H1 (cell line): ENCODE results near the gene CCR1. TPM values are rescaled to one million over a fixed set of nuclear protein-coding genes. Genes with fewer than 3 reads are reported as not detected.
A peak's percentile ranks its signal among the peaks of the same experiment; 100 is the strongest.

Experiments
- CTCF ChIA-PET: fragments of 300-600 bp; sonication (Branson Sonifier 250); formaldehyde crosslinking; loops from one replicate; lab custom pipeline; 2021; ENCODE audit not compliant: partially characterized antibody; lab: Charles Lee
- POLR2A ChIA-PET: fragments of 300-600 bp; sonication (Branson Sonifier 250); formaldehyde crosslinking; loops from one replicate; lab custom pipeline; 2021; ENCODE audit warnings: inconsistent platforms; ENCODE audit not compliant: partially characterized antibody; lab: Charles Lee
- DNase-seq, 2 experiments: peaks; one replicate each; pipeline versions ENCODE4 v3.0.0 to v3.0.0-alpha.2; 2010 to 2022; ENCODE audit warnings: low spot score in 2 of 2, low read depth in 1 of 2, mixed read lengths in 1 of 2
- FAIRE-seq: peaks from 2 replicates; lab custom pipeline; 2011; peaks lifted over from hg19 to GRCh38; lab: Jason Lieb, UNC
- H2AFZ ChIP-seq: 2 replicates; pipeline ENCODE4 v1.8.1; 2012; ENCODE audit warnings: low read length, inconsistent platforms
- H2AK5ac ChIP-seq: 2 replicates; pipeline ENCODE4 v1.6.1; 2013; ENCODE audit warnings: low read depth, low read length
- H2BK120ac ChIP-seq: replicated peaks from 2 replicates; pipeline ENCODE3; 2013; ENCODE audit warnings: low read depth, low read length, inconsistent platforms
- H2BK12ac ChIP-seq: 2 replicates; pipeline ENCODE4 v1.6.1; 2013; ENCODE audit warnings: low read depth, low read length
- H2BK15ac ChIP-seq: 2 replicates; pipeline ENCODE4 v1.6.1; 2013; ENCODE audit warnings: low read length
- H2BK20ac ChIP-seq: 2 replicates; pipeline ENCODE4 v1.6.1; 2013; ENCODE audit warnings: low read length
- H2BK5ac ChIP-seq: 2 replicates; pipeline ENCODE4 v1.6.1; 2013; ENCODE audit warnings: low read depth, low read length
- H3K14ac ChIP-seq: 2 replicates; pipeline ENCODE4 v1.6.1; 2013; ENCODE audit warnings: inconsistent platforms; ENCODE audit not compliant: insufficient read length
- H3K18ac ChIP-seq: 2 replicates; pipeline ENCODE4 v1.6.1; 2013; ENCODE audit warnings: low read length; ENCODE audit errors: extremely low read depth
- H3K23ac ChIP-seq: 2 replicates; pipeline ENCODE4 v1.6.1; 2013; ENCODE audit warnings: inconsistent platforms; ENCODE audit not compliant: insufficient read length
- H3K23me2 ChIP-seq: 2 replicates; pipeline ENCODE4 v1.6.1; 2013; ENCODE audit warnings: low read depth, low read length
- H3K27ac ChIP-seq: 2 replicates; pipeline ENCODE4 v1.6.1; 2011; ENCODE audit warnings: low read depth, low read length, inconsistent platforms
- H3K27me3 ChIP-seq, 4 experiments: replicated peaks in 1 of 4; 1 replicate in 1 of 4; 2 replicates in 3 of 4; pipeline versions ENCODE4 v1.6.1 to v1.8.1; 2011 to 2013; ENCODE audit warnings: low read length in 3 of 4, mild to moderate bottlenecking in 3 of 4, inconsistent platforms in 2 of 4, mixed read lengths in 2 of 4, moderate library complexity in 1 of 4; ENCODE audit not compliant: control insufficient read depth in 3 of 4, insufficient read depth in 3 of 4; ENCODE audit errors: extremely low read depth in 1 of 4
- H3K36me3 ChIP-seq, 4 experiments: 2 replicates each; pipeline versions ENCODE4 v1.6.1 to v1.8.1; 2011 to 2013; ENCODE audit warnings: mild to moderate bottlenecking in 4 of 4, low read length in 3 of 4, moderate library complexity in 2 of 4, control low read depth in 1 of 4, inconsistent platforms in 1 of 4; ENCODE audit not compliant: insufficient read depth in 4 of 4, control insufficient read depth in 2 of 4
- H3K4ac ChIP-seq: replicated peaks from 2 replicates; pipeline ENCODE3; 2013; ENCODE audit warnings: low read length, low read depth, mixed read lengths, inconsistent platforms; ENCODE audit not compliant: insufficient read length
- H3K4me1 ChIP-seq, 4 experiments: replicated peaks in 1 of 4; 1 replicate in 1 of 4; 2 replicates in 3 of 4; pipeline versions ENCODE4 v1.6.1 to v1.8.1; 2011 to 2013; ENCODE audit warnings: low read length in 3 of 4, inconsistent platforms in 2 of 4, mixed read lengths in 1 of 4; ENCODE audit not compliant: insufficient read depth in 4 of 4, control insufficient read depth in 3 of 4
- H3K4me2 ChIP-seq, 2 experiments: 2 replicates each; pipeline versions ENCODE4 v1.6.1 to v1.8.1; 2011 to 2013; ENCODE audit warnings: low read depth in 2 of 2, low read length in 2 of 2, control low read depth in 1 of 2, inconsistent platforms in 1 of 2, mild to moderate bottlenecking in 1 of 2; ENCODE audit not compliant: insufficient read depth in 1 of 2
- H3K4me3 ChIP-seq, 4 experiments: fragments of 200-600, 300-600 bp in 1 of 4; sonication (generic), shearing (Covaris generic), sonication (Bioruptor Twin) in 1 of 4; 2 replicates each; pipeline versions ENCODE4 v1.5.1 to v1.8.1; 2011 to 2016; ENCODE audit warnings: low read length in 4 of 4, low read depth in 3 of 4, control low read depth in 2 of 4, inconsistent platforms in 2 of 4, mild to moderate bottlenecking in 2 of 4, mixed read lengths in 1 of 4, moderate library complexity in 1 of 4; ENCODE audit not compliant: insufficient read depth in 2 of 4; ENCODE audit errors: extremely low read depth in 1 of 4
- H3K56ac ChIP-seq: replicated peaks from 2 replicates; pipeline ENCODE3; 2013; ENCODE audit warnings: low read depth, mild to moderate bottlenecking, mixed read lengths, low read length, inconsistent platforms; ENCODE audit not compliant: insufficient read length
- H3K79me1 ChIP-seq: 2 replicates; pipeline ENCODE4 v1.6.1; 2013; ENCODE audit warnings: low read depth, low read length, control low read depth
- H3K79me2 ChIP-seq, 2 experiments: 2 replicates each; pipeline versions ENCODE4 v1.6.1 to v1.8.1; 2012 to 2013; ENCODE audit warnings: low read length in 2 of 2, mild to moderate bottlenecking in 2 of 2, inconsistent platforms in 1 of 2; ENCODE audit not compliant: insufficient read depth in 2 of 2, control insufficient read depth in 1 of 2
- H3K9ac ChIP-seq, 4 experiments: replicated peaks in 1 of 4; 1 replicate in 1 of 4; 2 replicates in 3 of 4; pipeline versions ENCODE4 v1.6.1 to v1.8.1; 2011 to 2013; ENCODE audit warnings: low read depth in 3 of 4, low read length in 3 of 4, control low read depth in 2 of 4, mild to moderate bottlenecking in 2 of 4, moderate library complexity in 2 of 4, inconsistent platforms in 1 of 4; ENCODE audit errors: extremely low read depth in 1 of 4
- H3K9me3 ChIP-seq, 2 experiments: 2 replicates each; pipeline versions ENCODE4 v1.6.1 to v1.8.1; 2012 to 2013; ENCODE audit warnings: mild to moderate bottlenecking in 2 of 2, moderate library complexity in 2 of 2, control low read depth in 1 of 2, inconsistent platforms in 1 of 2, low read depth in 1 of 2, low read length in 1 of 2, mixed read lengths in 1 of 2; ENCODE audit not compliant: insufficient read depth in 2 of 2
- H4K20me1 ChIP-seq, 2 experiments: replicated peaks in 1 of 2; 2 replicates each; pipeline versions ENCODE3 to v1.8.1; 2011 to 2013; ENCODE audit warnings: inconsistent platforms in 2 of 2, low read length in 2 of 2, mild to moderate bottlenecking in 1 of 2; ENCODE audit not compliant: insufficient read depth in 2 of 2, control insufficient read depth in 1 of 2
- H4K5ac ChIP-seq: 2 replicates; pipeline ENCODE4 v1.6.1; 2013; ENCODE audit warnings: low read length, low read depth, mixed read lengths, inconsistent platforms; ENCODE audit not compliant: insufficient read length
- H4K8ac ChIP-seq: 2 replicates; pipeline ENCODE4 v1.8.0; 2013; ENCODE audit warnings: mild to moderate bottlenecking, moderate library complexity, low read length, inconsistent platforms; ENCODE audit not compliant: insufficient read depth; ENCODE audit errors: extremely low read depth
- H4K91ac ChIP-seq: replicated peaks from 2 replicates; pipeline ENCODE3; 2013; ENCODE audit warnings: low read length, mixed read lengths, inconsistent platforms; ENCODE audit not compliant: insufficient read length
- FOSL1 ChIP-seq: IDR thresholded peaks from 2 replicates; pipeline ENCODE4 v1.6.1; 2011; ENCODE audit warnings: mild to moderate bottlenecking, low read depth, low read length, moderate library complexity; ENCODE audit not compliant: insufficient read depth
- SAP30 ChIP-seq: fragments of 300-600 bp; sonication (generic); IDR thresholded peaks from 2 replicates; pipeline ENCODE4 v1.7.1; 2012; ENCODE audit warnings: low read length, moderate library complexity, mild to moderate bottlenecking, inconsistent platforms; ENCODE audit not compliant: insufficient read depth, insufficient replicate concordance
- ZNF274 ChIP-seq: IDR thresholded peaks from 2 replicates; pipeline ENCODE4 v1.7.0; 2012; ENCODE audit warnings: low read length, borderline replicate concordance; ENCODE audit errors: extremely low read depth
- WGBS, 2 experiments: shearing (Covaris generic) in 1 of 2; methylation state at CpG; one replicate each; pipeline versions ENCODE4 v1.1.6 to v1.1.7; 2013 to 2015; ENCODE audit warnings: low lambda C conversion rate in 2 of 2, mixed read lengths in 2 of 2, inconsistent platforms in 1 of 2, low coverage in 1 of 2, missing lambda C conversion rate in 1 of 2; ENCODE audit not compliant: insufficient replicate concordance in 2 of 2, insufficient coverage in 1 of 2, insufficient read length in 1 of 2; ENCODE audit errors: extremely low coverage in 1 of 2, missing lambda C conversion rate in 1 of 2; 5-methylcytosine and 5-hydroxymethylcytosine counted together
- polyA plus RNA-seq, 7 experiments: library from polyadenylated mRNA; depleted of rRNA in 3 of 7; stranded (reverse) in 5 of 7; unstranded in 2 of 7; fragments of >200 nt in 5 of 7; fragments of 200-250 nt in 2 of 7; gene quantifications; 1 replicate in 5 of 7; 2 replicates in 1 of 7; 4 replicates in 1 of 7; pipeline versions ENCODE4 v1.2.1 to v1.2.3, GENCODE V29; 2011 to 2013; ENCODE audit warnings: missing spikeins in 2 of 7, mixed read lengths in 2 of 7
- total RNA-seq: library from RNA; stranded (reverse); fragmentation: NEBNext Ultra II Directional; extraction: Animal tissue kit (Norgen Biotek cat#: 25700); gene quantifications from 2 replicates; pipeline ENCODE4 v1.2.1, GENCODE V29; 2021

Gene CCR1
- total and polyA plus RNA-seq, 2 of the 8 experiments (the other 6 are each of a cell fraction or from before 2014, with no cell fraction given): not detected

DNA sequence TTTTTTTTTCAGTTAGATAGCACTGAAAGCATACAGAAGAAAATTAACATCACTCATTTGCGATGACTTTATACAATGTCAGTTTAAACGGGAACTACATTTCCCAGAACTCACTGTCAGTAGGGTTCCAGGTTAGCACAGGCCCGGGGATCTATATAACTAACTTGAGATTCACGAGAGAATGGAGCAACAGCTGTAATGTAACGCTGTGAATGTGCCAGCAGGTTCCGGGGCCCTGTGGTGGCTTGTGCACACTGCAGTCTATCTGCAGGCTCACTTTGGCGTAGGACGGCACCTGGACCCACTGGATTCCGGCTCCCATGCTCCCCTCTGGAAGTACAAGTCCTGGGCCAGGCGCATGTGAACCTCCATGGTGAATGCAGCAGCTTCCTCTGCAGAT, 19.4 kb downstream of the CCR1 start:
- Histone ChIP-seq H3K18ac (no peak overlapping the region), H3K36me3 (no peaks in the 10 kb centered on the region), H4K5ac (no peak overlapping the region), H4K20me1 (no peaks in the 10 kb centered on the region), H2AFZ (0 out of 2 replicates have a peak overlapping the region, but pooled peaks have one; percentile 63), H3K4ac (no peak overlapping the region), H3K23me2 (no peaks in the 10 kb centered on the region), H3K4me3 (no peak overlapping the region), H4K8ac (no peak overlapping the region; the same call in 1 of the 2 replicates), H3K79me1 (no peaks in the 10 kb centered on the region), H3K4me1 (no peaks in the 10 kb centered on the region), H2BK120ac (no peak overlapping the region), H3K79me2 (no peaks in the 10 kb centered on the region), H3K27ac (no peak overlapping the region), H4K91ac (no peak overlapping the region), H2BK20ac (no peak overlapping the region), H3K56ac (no peak overlapping the region), H2BK12ac (no peak overlapping the region), H2AK5ac (no peak overlapping the region), H3K9me3 (peaks cover 6 to 8% of the 10 kb centered on the region in 2 experiments; a peak in 3 of 4 replicates), H3K14ac (no peak overlapping the region), H3K9ac (no peak overlapping the region), H2BK5ac (no peak overlapping the region), H3K27me3 (no peaks in the 10 kb centered on the region; a peak in 1 of 7 replicates), H2BK15ac (no peak overlapping the region), H3K4me2 (no peak overlapping the region), H3K23ac (no peak overlapping the region)
- ChIA-PET CTCF (interaction anchor here (0.6 to 1.7 kb wide), 2 partner anchors 10 to 19 kb away, joined by 3 to 6 read pairs; partner anchors contain the start of gene CCR1), POLR2A (no interaction called here)
- no peak for FAIRE-seq
- TF ChIP-seq ZNF274: no peak
- no peak for TF ChIP-seq SAP30
- TF ChIP-seq FOSL1: no peak
- WGBS, 2 experiments: 95% methylated on average over 10 of the region's 10 CpGs; no CpG with 5 or more reads in 1 of the 2 experiments
- DNase-seq: no peak
